Measurements from ENCODE around the gene PLEKHA8.

DNA sequence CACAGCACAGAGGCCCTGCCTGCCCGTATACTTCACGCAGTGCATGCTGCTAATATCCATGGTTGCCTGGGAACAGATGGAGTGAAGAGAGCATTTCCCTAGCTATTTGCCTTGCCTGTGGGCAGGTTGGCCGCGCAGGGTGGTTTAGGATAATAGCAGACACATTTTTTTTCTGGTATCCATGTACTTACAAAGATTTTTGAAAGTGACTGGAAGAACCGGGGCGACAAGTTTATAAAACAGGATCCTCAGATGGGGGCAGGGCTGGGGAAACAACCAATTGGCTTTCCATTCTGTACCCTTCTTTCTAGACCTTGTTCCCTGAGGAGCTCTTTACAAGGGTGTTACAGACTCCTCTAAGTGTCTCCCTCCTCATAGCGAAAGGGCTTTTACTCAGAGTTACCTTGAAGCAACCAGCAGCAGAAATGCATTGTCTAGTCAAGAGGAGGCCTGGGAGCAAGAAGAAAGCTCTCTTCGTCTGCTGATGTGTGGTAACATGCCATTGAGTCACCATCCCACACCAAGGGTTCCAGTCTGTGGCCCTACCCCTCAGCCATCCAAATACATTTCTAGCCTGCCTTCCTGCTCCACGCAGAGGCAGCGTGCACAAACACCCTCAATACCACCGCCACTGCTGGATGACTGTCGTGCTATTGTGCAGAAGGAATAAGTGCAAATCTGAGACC lies 138.1 kb downstream of the PLEKHA8 start:
- TF ChIP-seq POLR2A (IDR thresholded peaks at IDR 0.05), result no peak
- TF ChIP-seq POLR2AphosphoS5 (IDR thresholded peaks at IDR 0.05), result peak; percentile 66
- peak in 1 of 4 experiments; percentile 7 for TF ChIP-seq CTCF (IDR thresholded peaks at IDR 0.05)
